ENCODE data around the gene RUNX1.

- TF ChIP-seq MAX (IDR thresholded peaks at IDR 0.05; ENCODE audit: low read depth, low read length) = no peak
- no peak for TF ChIP-seq POLR2A (IDR thresholded peaks at IDR 0.05; ENCODE audit: extremely low read depth, insufficient read length)
- TF ChIP-seq CTCF (IDR thresholded peaks at IDR 0.05; ENCODE audit: low read depth, low read length) = no peak
Measured at GRCh38 chr21:34989337-34990151, 59.6 kb downstream of the RUNX1 start.
